Central memory CD8-positive, alpha-beta T cell (primary cell): Measurements from ENCODE around the gene CDX1.
"Not testable (repeated sequence)": the region's sequence is repeated elsewhere in the genome, so short reads cannot be mapped to it uniquely, and the experiment has no call there.

ENCODE experiments used
- ATAC-seq: fragments of 150-1000 bp; cut with Tn5 transposase; replicated peaks from 2 replicates; pipeline ENCODE4 v1.10.0; 2022; ENCODE audit warnings: mild to moderate bottlenecking, moderate FRiP score, moderate number of reproducible peaks; ENCODE audit not compliant: poor library complexity, severe bottlenecking; ENCODE audit errors: extremely low read depth
- DNase-seq, 2 donors: peaks; one replicate each; pipeline ENCODE4 v3.0.0; 2021; ENCODE audit warnings: low spot score in 2 of 2
- H3K27ac Mint-ChIP-seq: one replicate; pipeline ENCODE4 v1.8.0; 2022; ENCODE audit warnings: low read depth, mild to moderate bottlenecking, moderate library complexity, mixed read lengths
- H3K27me3 Mint-ChIP-seq: one replicate; pipeline ENCODE4 v1.8.0; 2022; ENCODE audit warnings: mixed read lengths
- H3K36me3 Mint-ChIP-seq: one replicate; pipeline ENCODE4 v1.8.0; 2022; ENCODE audit warnings: mild to moderate bottlenecking, moderate library complexity, mixed read lengths; ENCODE audit not compliant: insufficient read depth
- H3K4me1 Mint-ChIP-seq: one replicate; pipeline ENCODE4 v1.8.0; 2022; ENCODE audit warnings: mixed read lengths
- H3K4me3 Mint-ChIP-seq: one replicate; pipeline ENCODE4 v1.8.0; 2022; ENCODE audit warnings: mild to moderate bottlenecking, moderate library complexity, mixed read lengths
- H3K9me3 Mint-ChIP-seq: one replicate; pipeline ENCODE4 v1.8.0; 2022; ENCODE audit warnings: mixed read lengths

CDX1 gene

GRCh38 chr5:150233706-150234105 is 67.1 kb downstream of the CDX1 start:
- H3K4me3 Mint-ChIP-seq, H3K27ac Mint-ChIP-seq, H3K9me3 Mint-ChIP-seq, H3K27me3 Mint-ChIP-seq, ATAC-seq, H3K4me1 Mint-ChIP-seq, H3K36me3 Mint-ChIP-seq, DNase-seq: not testable (repeated sequence)
